WI38 (cell line): Measurements from ENCODE around the gene KCNH2.
"Not testable (repeated sequence)": the region's sequence is repeated elsewhere in the genome, so short reads cannot be mapped to it uniquely, and the experiment has no call there.

ENCODE experiments used
- H3K4me3 ChIP-seq: 2 replicates; pipeline ENCODE4 v1.5.1; 2011; ENCODE audit warnings: low read depth, mild to moderate bottlenecking, control low read depth, low read length
- TF ChIP-seq, protein P1 (sequence below): IDR thresholded peaks from 2 replicates; pipeline ENCODE4 v1.5.1; 2012; ENCODE audit warnings: low read depth, mild to moderate bottlenecking, control low read depth, low read length

Gene KCNH2

DNA sequence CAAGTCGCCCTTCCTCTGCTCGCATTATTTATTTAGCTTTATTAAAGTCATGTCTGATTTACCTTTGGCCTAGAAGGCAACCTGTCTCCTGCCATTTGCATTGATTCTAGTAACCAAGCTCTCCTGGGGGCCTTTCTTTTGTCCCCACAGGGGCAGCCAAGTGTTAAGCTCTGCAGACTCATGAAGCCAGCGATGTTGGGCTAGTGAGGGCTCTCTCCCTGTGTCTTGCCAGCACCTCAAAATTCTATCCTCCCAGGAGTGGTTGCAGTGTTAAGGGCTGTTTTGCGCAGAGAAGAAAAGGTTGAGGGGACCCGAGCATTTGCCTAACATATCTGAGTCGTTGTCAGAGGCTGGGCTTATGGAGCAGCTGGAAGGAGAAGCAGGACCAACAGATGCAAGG, 63.9 kb downstream of the KCNH2 start:
- no peak overlapping the region for H3K4me3 ChIP-seq
- TF ChIP-seq, protein P1, sequence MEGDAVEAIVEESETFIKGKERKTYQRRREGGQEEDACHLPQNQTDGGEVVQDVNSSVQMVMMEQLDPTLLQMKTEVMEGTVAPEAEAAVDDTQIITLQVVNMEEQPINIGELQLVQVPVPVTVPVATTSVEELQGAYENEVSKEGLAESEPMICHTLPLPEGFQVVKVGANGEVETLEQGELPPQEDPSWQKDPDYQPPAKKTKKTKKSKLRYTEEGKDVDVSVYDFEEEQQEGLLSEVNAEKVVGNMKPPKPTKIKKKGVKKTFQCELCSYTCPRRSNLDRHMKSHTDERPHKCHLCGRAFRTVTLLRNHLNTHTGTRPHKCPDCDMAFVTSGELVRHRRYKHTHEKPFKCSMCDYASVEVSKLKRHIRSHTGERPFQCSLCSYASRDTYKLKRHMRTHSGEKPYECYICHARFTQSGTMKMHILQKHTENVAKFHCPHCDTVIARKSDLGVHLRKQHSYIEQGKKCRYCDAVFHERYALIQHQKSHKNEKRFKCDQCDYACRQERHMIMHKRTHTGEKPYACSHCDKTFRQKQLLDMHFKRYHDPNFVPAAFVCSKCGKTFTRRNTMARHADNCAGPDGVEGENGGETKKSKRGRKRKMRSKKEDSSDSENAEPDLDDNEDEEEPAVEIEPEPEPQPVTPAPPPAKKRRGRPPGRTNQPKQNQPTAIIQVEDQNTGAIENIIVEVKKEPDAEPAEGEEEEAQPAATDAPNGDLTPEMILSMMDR, result no peak

DNA sequence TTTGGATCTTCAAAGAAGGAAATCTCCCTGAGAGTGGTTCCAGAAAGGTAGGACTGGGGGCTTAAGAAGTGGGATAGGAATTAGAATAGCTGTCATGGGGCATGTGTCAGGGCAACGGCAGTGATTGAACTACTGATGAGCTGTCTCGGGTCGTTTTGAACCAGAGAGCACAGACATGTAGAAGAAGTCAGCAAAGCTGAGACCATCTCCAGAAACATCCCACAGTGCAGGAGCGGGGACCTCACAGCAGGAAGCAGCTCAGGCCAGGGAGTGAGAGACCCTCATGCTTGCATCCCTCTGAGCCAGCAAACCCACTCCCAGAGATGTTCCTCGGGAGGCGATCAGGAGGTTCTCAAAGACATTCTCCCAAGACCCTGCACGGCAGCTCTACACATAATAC, 65.7 kb downstream of the KCNH2 start:
- TF ChIP-seq, protein P1, result no peak
- H3K4me3 ChIP-seq, result no peak overlapping the region

DNA sequence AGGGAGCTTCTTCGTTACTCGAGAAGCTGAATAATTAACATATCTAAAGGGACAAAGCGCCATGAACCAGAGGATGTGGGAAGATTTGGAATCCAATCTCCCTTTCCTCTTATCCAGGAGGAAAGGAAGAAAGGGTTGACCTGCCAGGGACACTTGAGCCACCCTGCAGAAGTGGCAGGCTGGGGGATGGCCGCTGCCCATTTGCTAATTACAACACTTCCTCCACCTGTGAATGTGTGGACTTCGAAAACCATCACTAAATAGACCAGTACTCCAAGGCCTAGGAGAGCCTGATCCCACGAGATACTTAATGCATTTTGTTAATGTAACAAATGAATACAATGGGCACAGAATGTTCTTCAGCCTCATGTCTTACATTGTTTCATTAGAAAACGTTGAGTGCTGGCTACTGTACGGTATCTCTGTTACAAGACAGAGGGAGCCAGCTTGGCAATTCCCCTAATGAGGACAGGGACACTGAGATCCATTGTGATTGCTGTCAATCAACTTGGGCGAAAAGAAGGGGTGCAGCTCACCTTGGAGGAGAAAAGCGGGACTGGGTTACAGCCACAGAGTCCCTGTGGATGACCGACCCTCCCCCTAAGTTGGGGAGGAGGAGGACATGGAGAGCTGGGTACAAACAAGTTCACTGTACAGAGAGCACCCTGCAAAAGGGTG, 66.4 kb downstream of the KCNH2 start:
- TF ChIP-seq, protein P1, result no peak

DNA sequence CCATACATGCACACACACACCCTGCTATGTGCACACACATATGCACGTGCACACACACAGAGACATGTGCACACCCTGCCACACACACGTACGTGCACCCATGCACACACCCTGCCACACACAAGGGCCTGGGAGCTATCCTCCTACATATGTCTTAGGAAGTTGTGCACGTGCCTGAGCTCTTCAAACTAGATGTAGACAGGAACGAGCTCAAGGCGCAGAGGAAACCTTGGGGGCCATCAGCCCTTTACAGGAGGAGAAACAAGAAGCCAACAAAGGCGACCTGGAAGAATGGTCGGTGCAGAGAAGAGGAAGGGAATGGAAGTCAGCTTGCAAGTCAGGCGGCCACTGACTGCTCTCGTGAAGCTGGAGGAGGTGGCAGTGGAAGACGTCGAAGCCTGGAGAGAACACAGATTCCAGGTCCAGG, 67.1 kb downstream of the KCNH2 start:
- no peak overlapping the region for H3K4me3 ChIP-seq
- TF ChIP-seq, protein P1, result no peak

More for the DNA sequence above, 66.4 kb downstream of the KCNH2 start:
- H3K4me3 ChIP-seq, result no peak overlapping the region

DNA sequence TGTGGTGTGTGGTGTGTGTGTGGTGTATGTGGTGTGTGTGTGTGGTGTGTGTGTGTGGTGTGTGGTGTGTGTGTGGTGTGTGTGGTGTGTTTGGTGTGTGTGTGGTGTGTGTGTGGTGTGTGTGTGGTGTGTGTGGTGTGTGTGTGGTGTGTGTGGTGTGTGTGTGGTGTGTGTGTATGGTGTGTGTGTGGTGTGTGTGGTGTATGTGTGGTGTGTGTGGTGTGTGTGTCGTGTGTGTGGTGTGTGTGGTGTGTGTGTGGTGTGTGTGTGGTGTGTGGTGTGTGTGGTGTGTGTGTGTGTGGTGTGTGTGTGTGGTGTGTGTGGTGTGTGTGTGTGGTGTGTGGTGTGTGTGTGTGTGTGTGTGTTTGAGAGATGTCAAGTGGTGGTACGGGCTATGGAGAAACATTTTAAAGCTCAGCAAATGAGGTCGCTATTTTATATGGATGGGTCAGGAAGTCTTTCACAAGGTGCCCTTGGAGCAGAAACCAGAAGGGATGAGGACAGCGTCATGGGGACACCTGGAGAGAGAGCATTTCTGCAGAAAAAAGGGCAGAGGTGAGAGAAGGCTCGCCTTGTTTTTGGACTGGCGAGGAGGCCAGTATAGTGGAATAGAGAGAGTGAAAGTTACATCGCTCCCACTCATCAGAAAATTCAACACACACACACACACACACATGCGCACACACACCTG, 67.7 kb downstream of the KCNH2 start:
- H3K4me3 ChIP-seq, result not testable (repeated sequence)

DNA sequence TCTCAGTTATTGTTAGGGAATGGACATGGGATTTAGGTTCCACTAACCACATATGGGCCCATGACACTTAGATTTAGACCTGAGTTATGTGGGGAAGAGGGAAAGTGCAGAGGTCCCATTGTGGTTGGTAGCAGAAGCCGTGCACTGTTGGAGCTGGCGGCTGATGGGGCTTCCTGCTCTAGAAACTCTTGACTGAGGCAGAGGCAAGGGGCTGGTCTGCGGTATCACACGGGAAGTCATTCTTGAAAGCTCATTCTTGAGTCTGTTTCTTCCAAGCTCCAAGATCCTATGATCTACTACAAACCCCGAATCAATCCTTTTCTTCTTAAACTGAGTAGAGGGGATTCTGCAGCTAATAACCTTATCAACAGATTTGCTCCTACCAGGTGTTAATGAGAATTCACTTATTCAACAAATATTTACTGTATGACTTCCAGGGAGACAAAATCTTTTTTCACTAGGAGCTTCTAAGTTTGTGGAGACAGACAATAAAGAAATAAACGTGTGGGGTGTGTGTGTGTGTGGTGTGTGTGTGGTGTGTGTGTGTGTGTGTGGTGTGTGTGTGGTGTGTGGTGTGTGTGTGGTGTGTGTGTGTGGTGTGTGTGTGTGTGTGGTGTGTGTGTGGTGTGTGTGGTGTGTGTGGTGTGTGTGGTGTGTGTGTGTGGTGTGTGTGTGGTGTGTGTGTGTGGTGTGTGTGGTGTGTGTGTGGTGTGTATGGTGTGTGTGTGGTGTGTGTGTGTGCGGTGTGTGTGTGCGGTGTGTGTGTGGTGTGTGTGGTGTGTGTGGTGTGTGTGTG, 68.7 kb downstream of the KCNH2 start:
- TF ChIP-seq, protein P1, result no peak
- no peak overlapping the region for H3K4me3 ChIP-seq

DNA sequence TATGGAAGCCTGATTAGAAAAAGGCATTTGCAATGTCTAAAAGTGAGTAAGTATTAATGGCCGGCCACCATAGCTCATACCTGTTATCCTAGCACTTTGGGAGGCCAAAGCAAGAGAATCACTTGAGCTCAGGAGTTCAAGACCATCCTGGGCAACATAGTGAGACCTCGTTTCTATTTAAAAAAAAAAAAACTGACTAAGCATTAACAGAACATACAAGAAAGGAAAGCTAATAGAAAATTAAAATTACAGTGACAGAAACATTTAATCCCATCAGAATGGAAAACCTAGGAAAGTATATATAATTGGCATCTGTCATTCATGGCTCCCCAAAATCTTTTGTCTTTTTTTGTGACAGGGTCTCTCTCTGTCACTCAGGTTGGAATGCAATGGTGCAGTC, 69.9 kb downstream of the KCNH2 start:
- no peak overlapping the region for H3K4me3 ChIP-seq
- TF ChIP-seq, protein P1, result no peak
